Panc1 (cell line): Measurements from ENCODE around the gene CERT1. TPM values are rescaled to one million over a fixed set of nuclear protein-coding genes. Genes with fewer than 3 reads are reported as not detected.

Source experiments
- ATAC-seq: fragments of 200-7000 bp; cut with Tn5 transposase; 2 replicates; pipeline ENCODE4 v1.9.1; 2020; ENCODE audit warnings: mild to moderate bottlenecking, moderate library complexity
- BruUV-seq: library from RNA; stranded (reverse); fragments of 400-500 nt; replicated peaks from 2 replicates; lab custom pipeline; 2021; lab: Mats Ljungman, UMichigan
- CTCF ChIA-PET: fragments of 300-600 bp; sonication (Branson Sonifier 250); formaldehyde crosslinking; loops from one replicate; lab custom pipeline; 2022; ENCODE audit warnings: antibody characterized with exemption; lab: Charles Lee
- POLR2A ChIA-PET: fragments of 300-600 bp; sonication (Branson Sonifier 250); formaldehyde crosslinking; loops from one replicate; lab custom pipeline; 2022; ENCODE audit warnings: antibody characterized with exemption; lab: Charles Lee
- DNase-seq: peaks from one replicate; pipeline ENCODE4 v3.0.0-alpha.2; 2010; ENCODE audit warnings: low read depth, low spot score
- H3K27ac ChIP-seq: 2 replicates; pipeline ENCODE4 v1.5.1; 2011; ENCODE audit warnings: mild to moderate bottlenecking, low read length, inconsistent platforms
- H3K27me3 ChIP-seq: fragments of 200-500 bp; sonication (Bioruptor generic); 2 replicates; pipeline ENCODE4 v1.6.0; 2014; ENCODE audit warnings: low read length, inconsistent platforms; ENCODE audit not compliant: control insufficient read depth, insufficient read depth
- H3K36me3 ChIP-seq: fragments of 200-500 bp; sonication (Bioruptor generic); 2 replicates; pipeline ENCODE4 v1.5.1; 2014; ENCODE audit warnings: inconsistent platforms, mild to moderate bottlenecking, low read length, moderate library complexity; ENCODE audit not compliant: control insufficient read depth, insufficient read depth
- H3K4me1 ChIP-seq: 2 replicates; pipeline ENCODE4 v1.5.1; 2011; ENCODE audit warnings: inconsistent platforms, mild to moderate bottlenecking, low read length, moderate library complexity; ENCODE audit not compliant: control insufficient read depth, insufficient read depth
- H3K4me3 ChIP-seq, 2 experiments: 2 replicates each; pipeline ENCODE4 v1.5.1; 2011 to 2012; ENCODE audit warnings: low read depth in 2 of 2, low read length in 2 of 2, mild to moderate bottlenecking in 2 of 2, inconsistent platforms in 1 of 2, moderate library complexity in 1 of 2
- H3K9me3 ChIP-seq: fragments of 200-500 bp; sonication (Bioruptor generic); 2 replicates; pipeline ENCODE4 v1.5.1; 2014; ENCODE audit warnings: low read depth, mild to moderate bottlenecking, inconsistent platforms, low read length, moderate library complexity; ENCODE audit not compliant: control insufficient read depth, insufficient read depth
- CTCF ChIP-seq: fragments of 450-650 bp; IDR thresholded peaks from 2 replicates; pipeline ENCODE4 v1.5.1; 2017; ENCODE audit warnings: mild to moderate bottlenecking
- POLR2AphosphoS5 ChIP-seq: IDR thresholded peaks from 2 replicates; pipeline ENCODE4 v1.6.1; 2012; ENCODE audit warnings: mild to moderate bottlenecking, low read depth, low read length, moderate library complexity
- SIN3A ChIP-seq: IDR thresholded peaks from 2 replicates; pipeline ENCODE4 v1.6.1; 2012; ENCODE audit warnings: low read depth, mild to moderate bottlenecking, low read length, moderate library complexity, borderline replicate concordance; ENCODE audit not compliant: insufficient read depth
- TCF7L2 ChIP-seq: IDR thresholded peaks from 2 replicates; pipeline ENCODE4 v1.6.1; 2011; ENCODE audit warnings: mild to moderate bottlenecking, low read depth, low read length, inconsistent platforms
- in situ Hi-C: cut with HindIII; loops from 2 replicates; pipeline ENCODE4 v1.10.0; 2016; ENCODE audit warnings: low sequenced_read_pairs, low pct_unique_long_range_greater_than_20kb
- intact Hi-C: fragments of 100-400 bp; cut with micrococcal nuclease; formaldehyde crosslinking; loops from one replicate; pipeline ENCODE4 v1.10.0; 2022; ENCODE audit not compliant: unreplicated experiment
- total RNA-seq: library from RNA; stranded (reverse); gene quantifications from one replicate; pipeline ENCODE4 v1.2.1, GENCODE V29; 2021; ENCODE audit not compliant: unreplicated experiment
- TF ChIP-seq, protein P1 (sequence below), 2 experiments: IDR thresholded peaks; 2 replicates each; pipeline ENCODE4 v1.6.1; 2011 to 2012; ENCODE audit warnings: low read depth in 2 of 2, control low read depth in 1 of 2, low read length in 1 of 2, mild to moderate bottlenecking in 1 of 2, moderate library complexity in 1 of 2; ENCODE audit not compliant: insufficient read depth in 1 of 2

Gene CERT1
- total RNA-seq, 1 experiment from 2014 or later: 26.7 TPM

- no peak overlapping the region for H3K4me3 ChIP-seq
- CTCF ChIA-PET: no interaction called here
Observed at GRCh38 chr5:75521195-75521594, 9.8 kb upstream of the CERT1 start.

GRCh38 chr5:75519761-75520160 is 8.3 kb upstream of the CERT1 start:
- POLR2A ChIA-PET: no interaction called here
- Histone ChIP-seq H3K27me3 (no peaks in the 10 kb centered on the region), H3K27ac (no peak overlapping the region), H3K9me3 (peaks cover 16% of the 10 kb centered on the region; the same call in 1 of the 2 replicates), H3K4me3 (no peak overlapping the region), H3K4me1 (no peaks in the 10 kb centered on the region), H3K36me3 (no peaks in the 10 kb centered on the region)
- DNase-seq: no peak
- TF ChIP-seq CTCF: no peak
- TF ChIP-seq TCF7L2: no peak
- no peak for TF ChIP-seq SIN3A
- TF ChIP-seq POLR2AphosphoS5: no peak
- TF ChIP-seq, protein P1, sequence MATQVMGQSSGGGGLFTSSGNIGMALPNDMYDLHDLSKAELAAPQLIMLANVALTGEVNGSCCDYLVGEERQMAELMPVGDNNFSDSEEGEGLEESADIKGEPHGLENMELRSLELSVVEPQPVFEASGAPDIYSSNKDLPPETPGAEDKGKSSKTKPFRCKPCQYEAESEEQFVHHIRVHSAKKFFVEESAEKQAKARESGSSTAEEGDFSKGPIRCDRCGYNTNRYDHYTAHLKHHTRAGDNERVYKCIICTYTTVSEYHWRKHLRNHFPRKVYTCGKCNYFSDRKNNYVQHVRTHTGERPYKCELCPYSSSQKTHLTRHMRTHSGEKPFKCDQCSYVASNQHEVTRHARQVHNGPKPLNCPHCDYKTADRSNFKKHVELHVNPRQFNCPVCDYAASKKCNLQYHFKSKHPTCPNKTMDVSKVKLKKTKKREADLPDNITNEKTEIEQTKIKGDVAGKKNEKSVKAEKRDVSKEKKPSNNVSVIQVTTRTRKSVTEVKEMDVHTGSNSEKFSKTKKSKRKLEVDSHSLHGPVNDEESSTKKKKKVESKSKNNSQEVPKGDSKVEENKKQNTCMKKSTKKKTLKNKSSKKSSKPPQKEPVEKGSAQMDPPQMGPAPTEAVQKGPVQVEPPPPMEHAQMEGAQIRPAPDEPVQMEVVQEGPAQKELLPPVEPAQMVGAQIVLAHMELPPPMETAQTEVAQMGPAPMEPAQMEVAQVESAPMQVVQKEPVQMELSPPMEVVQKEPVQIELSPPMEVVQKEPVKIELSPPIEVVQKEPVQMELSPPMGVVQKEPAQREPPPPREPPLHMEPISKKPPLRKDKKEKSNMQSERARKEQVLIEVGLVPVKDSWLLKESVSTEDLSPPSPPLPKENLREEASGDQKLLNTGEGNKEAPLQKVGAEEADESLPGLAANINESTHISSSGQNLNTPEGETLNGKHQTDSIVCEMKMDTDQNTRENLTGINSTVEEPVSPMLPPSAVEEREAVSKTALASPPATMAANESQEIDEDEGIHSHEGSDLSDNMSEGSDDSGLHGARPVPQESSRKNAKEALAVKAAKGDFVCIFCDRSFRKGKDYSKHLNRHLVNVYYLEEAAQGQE (IDR thresholded peaks at IDR 0.05; ENCODE audit: insufficient read depth in 1 of 2, low read depth in 2 of 2, low read length in 1 of 2): no peak
- intact Hi-C loops (no loop called here), in situ Hi-C loops (no loop called here)
- CTCF ChIA-PET: interaction anchor here (0.6 kb wide), 1 partner anchor 18 kb away, joined by 4 read pairs; no protein-coding TSS in a partner anchor
- no peak for ATAC-seq
- no TSS peak for BruUV-seq

More at GRCh38 chr5:75521195-75521594, 9.8 kb upstream of the CERT1 start:
- POLR2A ChIA-PET: no interaction called here
- Histone ChIP-seq H3K27ac (no peak overlapping the region), H3K27me3 (no peaks in the 10 kb centered on the region), H3K9me3 (peaks cover 16% of the 10 kb centered on the region; the same call in 1 of the 2 replicates), H3K36me3 (no peaks in the 10 kb centered on the region), H3K4me1 (no peaks in the 10 kb centered on the region)
- intact Hi-C loops: no loop called here
- no peak for ATAC-seq
- TF ChIP-seq, protein P1 (IDR thresholded peaks at IDR 0.05; ENCODE audit: insufficient read depth in 1 of 2, low read depth in 2 of 2, low read length in 1 of 2): no peak
- TF ChIP-seq TCF7L2 (no peak), CTCF (no peak), SIN3A (no peak), POLR2AphosphoS5 (no peak)
- no peak for DNase-seq
- in situ Hi-C loops: no loop called here
- BruUV-seq: no TSS peak
